ENCODE measurements around the gene GHITM. TPM values are rescaled to one million over a fixed set of nuclear protein-coding genes. Genes with fewer than 3 reads are reported as not detected.

GHITM gene
- total RNA-seq, 4 donors from 2014 or later = 145 to 161 (median 154) TPM

DNA sequence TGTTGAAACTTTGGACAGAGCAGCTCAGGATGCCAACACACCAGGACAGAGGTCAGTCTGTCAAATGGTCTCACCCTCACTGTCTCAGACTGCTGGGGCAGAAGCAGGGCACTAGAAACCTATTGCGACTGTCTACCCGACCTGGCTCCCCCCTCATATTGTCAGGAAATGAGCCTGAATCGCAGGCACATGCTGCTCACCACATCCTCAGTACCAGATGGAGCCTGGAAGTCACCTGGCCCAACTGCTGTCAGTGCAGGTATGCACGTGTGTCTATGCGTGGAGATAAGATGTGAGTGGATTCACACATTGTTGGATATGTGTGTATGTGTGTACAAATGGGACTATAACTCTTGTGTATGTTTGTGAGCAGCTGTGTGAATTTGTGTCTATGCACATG is 51.8 kb downstream of the GHITM start:
- no peak for TF ChIP-seq EP300 (IDR thresholded peaks at IDR 0.05)
- TF ChIP-seq, protein P1, sequence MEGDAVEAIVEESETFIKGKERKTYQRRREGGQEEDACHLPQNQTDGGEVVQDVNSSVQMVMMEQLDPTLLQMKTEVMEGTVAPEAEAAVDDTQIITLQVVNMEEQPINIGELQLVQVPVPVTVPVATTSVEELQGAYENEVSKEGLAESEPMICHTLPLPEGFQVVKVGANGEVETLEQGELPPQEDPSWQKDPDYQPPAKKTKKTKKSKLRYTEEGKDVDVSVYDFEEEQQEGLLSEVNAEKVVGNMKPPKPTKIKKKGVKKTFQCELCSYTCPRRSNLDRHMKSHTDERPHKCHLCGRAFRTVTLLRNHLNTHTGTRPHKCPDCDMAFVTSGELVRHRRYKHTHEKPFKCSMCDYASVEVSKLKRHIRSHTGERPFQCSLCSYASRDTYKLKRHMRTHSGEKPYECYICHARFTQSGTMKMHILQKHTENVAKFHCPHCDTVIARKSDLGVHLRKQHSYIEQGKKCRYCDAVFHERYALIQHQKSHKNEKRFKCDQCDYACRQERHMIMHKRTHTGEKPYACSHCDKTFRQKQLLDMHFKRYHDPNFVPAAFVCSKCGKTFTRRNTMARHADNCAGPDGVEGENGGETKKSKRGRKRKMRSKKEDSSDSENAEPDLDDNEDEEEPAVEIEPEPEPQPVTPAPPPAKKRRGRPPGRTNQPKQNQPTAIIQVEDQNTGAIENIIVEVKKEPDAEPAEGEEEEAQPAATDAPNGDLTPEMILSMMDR (IDR thresholded peaks at IDR 0.05) = no peak
- TF ChIP-seq POLR2AphosphoS5 (IDR thresholded peaks at IDR 0.05) = no peak
- TF ChIP-seq POLR2A (IDR thresholded peaks at IDR 0.05; ENCODE audit: low read depth) = no peak
- intact Hi-C loops (cut with DNase I) = no loop called here
- H3K4me3 ChIP-seq = no peak overlapping the region
- DNase-seq (ENCODE audit: extremely low spot score) = no peak
- H3K27me3 ChIP-seq = peaks cover 0 to 80% (median 21%) of the 10 kb centered on the region in 4 donors
- no peak overlapping the region for H3K27ac ChIP-seq (replicated peaks in 1 of 4)
- H3K4me1 ChIP-seq = peaks cover 6 to 19% (median 15%) of the 10 kb centered on the region in 4 donors
- H3K36me3 ChIP-seq = no peaks in the 10 kb centered on the region
- no peaks in the 10 kb centered on the region for H3K9me3 ChIP-seq
- WGBS = 80% methylated on average over 5 of the region's 5 CpGs

DNA sequence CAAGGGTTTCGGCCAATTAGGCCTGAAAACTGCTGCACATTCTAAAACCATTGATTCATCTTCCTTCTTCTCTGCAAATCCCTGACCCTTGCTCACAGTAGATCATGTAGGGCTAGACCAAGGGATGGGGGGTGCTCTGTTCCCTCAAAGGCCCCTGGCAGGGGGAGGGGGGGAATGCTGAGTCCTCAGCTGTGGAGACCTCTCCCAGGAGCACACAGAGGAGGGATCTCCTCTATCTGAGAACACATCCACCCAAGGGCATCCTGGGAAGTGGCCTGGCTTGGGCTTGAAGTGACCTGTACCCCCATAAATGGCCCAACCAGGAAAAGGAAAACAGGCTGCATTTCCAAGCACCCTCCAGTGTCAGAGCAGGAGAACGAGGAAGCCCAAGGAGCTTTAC is 54.0 kb downstream of the GHITM start:
- no peak for DNase-seq (ENCODE audit: extremely low spot score)
- Histone ChIP-seq H3K36me3 (no peaks in the 10 kb centered on the region), H3K27ac (replicated peaks in 1 of 4) (no peak overlapping the region), H3K9me3 (no peaks in the 10 kb centered on the region), H3K4me1 (peaks cover 6 to 19% (median 15%) of the 10 kb centered on the region in 4 donors), H3K27me3 (peaks cover 0 to 88% (median 23%) of the 10 kb centered on the region in 4 donors), H3K4me3 (no peak overlapping the region)
- 79% methylated on average over 2 of the region's 2 CpGs for WGBS
- TF ChIP-seq, protein P1 (IDR thresholded peaks at IDR 0.05) = no peak
- TF ChIP-seq POLR2AphosphoS5 (IDR thresholded peaks at IDR 0.05) (no peak), EP300 (IDR thresholded peaks at IDR 0.05) (no peak), POLR2A (IDR thresholded peaks at IDR 0.05; ENCODE audit: low read depth) (no peak)
- intact Hi-C loops (cut with DNase I) = no loop called here

DNA sequence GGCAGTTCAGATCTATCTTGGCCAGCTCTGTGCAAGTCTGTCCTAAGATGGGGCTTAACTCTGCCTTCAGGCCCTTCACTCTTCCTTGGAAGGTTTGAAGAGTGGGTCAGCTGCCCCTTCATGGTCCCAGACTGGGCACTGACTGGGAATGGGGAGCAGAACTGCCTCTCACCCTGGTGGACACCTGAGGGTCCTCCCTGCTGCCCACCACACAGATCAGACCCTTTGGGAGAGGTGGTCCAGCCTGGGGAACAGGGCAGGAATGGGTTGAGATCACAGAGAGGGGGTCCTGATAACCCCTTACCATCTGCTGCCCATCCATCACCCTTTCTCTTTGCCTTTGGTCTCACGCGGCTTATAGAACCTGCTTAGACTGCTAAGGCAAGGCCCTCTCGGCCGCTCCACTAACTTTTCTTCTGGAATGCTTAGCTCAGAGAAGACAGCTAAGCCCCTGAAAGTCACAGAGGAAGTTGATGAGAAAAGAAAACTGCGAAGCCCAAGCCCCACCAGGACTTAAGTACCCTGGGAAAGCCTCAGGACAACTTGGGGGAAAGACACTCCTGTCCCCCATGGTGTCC is 54.6 kb downstream of the GHITM start:
- DNase-seq (ENCODE audit: extremely low spot score) = no peak
- intact Hi-C loops (cut with DNase I) = no loop called here
- Histone ChIP-seq H3K9me3 (no peaks in the 10 kb centered on the region), H3K4me3 (peak overlapping the region; percentile 51 to 56 (median 52)), H3K36me3 (no peaks in the 10 kb centered on the region), H3K4me1 (peaks cover 6 to 19% (median 15%) of the 10 kb centered on the region in 4 donors), H3K27me3 (peaks cover 0 to 82% (median 23%) of the 10 kb centered on the region in 4 donors), H3K27ac (replicated peaks in 1 of 4) (no peak overlapping the region)
- TF ChIP-seq POLR2AphosphoS5 (IDR thresholded peaks at IDR 0.05) (no peak), EP300 (IDR thresholded peaks at IDR 0.05) (no peak), POLR2A (IDR thresholded peaks at IDR 0.05; ENCODE audit: low read depth) (no peak)
- TF ChIP-seq, protein P1 (IDR thresholded peaks at IDR 0.05) = no peak
- 25% methylated on average over 5 of the region's 5 CpGs for WGBS

DNA sequence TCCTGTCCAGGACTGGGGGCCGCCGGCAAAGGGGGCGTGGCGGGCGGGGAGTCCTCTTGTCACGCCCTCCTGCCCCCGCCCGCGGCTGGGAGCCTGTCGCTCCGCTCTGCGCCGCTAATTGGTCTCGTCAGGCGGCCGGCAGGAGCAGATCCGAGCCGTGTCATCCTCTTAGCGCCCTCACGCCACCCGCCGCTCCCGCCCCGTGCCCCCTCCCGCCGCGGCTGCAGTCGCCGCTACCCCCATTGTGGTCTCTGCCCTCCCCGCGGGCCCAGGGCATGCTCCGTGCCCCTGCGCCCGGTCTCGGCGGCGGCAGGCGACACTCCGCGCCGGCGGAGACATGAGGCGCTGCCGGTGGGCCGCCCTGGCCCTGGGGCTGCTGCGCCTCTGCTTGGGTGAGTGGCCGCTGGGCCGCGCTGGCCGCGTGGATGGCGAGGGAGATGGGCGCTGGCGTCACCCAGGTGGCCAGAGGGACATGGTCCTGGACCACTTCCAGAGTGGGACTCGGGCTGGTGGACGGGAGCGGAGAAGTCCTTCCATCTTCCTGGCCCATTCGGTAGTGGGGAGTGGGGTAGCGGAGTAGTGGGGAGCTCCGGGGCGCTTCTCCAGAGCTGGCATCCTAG is 55.2 kb downstream of the GHITM start, which contains the start of gene CDHR1:
Gene CDHR1, plus strand, starts transcription at position 114 of the 620 bp plus-strand sequence. Its CDS starts 224 bp downstream, at position 338.
- Histone ChIP-seq H3K27me3 (peaks cover 0 to 80% (median 23%) of the 10 kb centered on the region in 4 donors), H3K4me3 (peak within 1 kb of the TSS; percentile 51 to 56 (median 52)), H3K4me1 (peaks cover 6 to 19% (median 15%) of the 10 kb centered on the region in 4 donors), H3K9me3 (no peaks in the 10 kb centered on the region), H3K36me3 (no peaks in the 10 kb centered on the region), H3K27ac (replicated peaks in 1 of 4) (no peak within 1 kb of the TSS)
- intact Hi-C loops (cut with DNase I) = no loop called here
- DNase-seq (ENCODE audit: extremely low spot score) = no peak
- TF ChIP-seq POLR2AphosphoS5 (IDR thresholded peaks at IDR 0.05) = no peak
- TF ChIP-seq, protein P1 (IDR thresholded peaks at IDR 0.05) = no peak
- no peak for TF ChIP-seq EP300 (IDR thresholded peaks at IDR 0.05)
- no peak for TF ChIP-seq POLR2A (IDR thresholded peaks at IDR 0.05; ENCODE audit: low read depth)
- WGBS = no CpG with 5 or more reads among the region's 61 CpGs

Data from esophagus muscularis mucosa (tissue), 4 donors.